H9 (cell line): ENCODE results near the gene USP3. TPM values are rescaled to one million over a fixed set of nuclear protein-coding genes. Genes with fewer than 3 reads are reported as not detected.

Experiments
- DNase-seq: peaks from one replicate; pipeline ENCODE4 v3.0.0-alpha.2; 2017
- H2AFZ ChIP-seq: one replicate; pipeline ENCODE4 v1.6.1; 2013; ENCODE audit warnings: mild to moderate bottlenecking, low read length, control low read depth, moderate library complexity
- H2AK5ac ChIP-seq: 2 replicates; pipeline ENCODE4 v1.6.1; 2013; ENCODE audit warnings: low read length, control low read depth, mixed read lengths; ENCODE audit not compliant: insufficient read length
- H2BK120ac ChIP-seq: one replicate; pipeline ENCODE4 v1.6.1; 2013; ENCODE audit warnings: low read depth, mild to moderate bottlenecking, low read length, control low read depth, inconsistent platforms; ENCODE audit not compliant: poor library complexity, severe bottlenecking
- H2BK12ac ChIP-seq: 2 replicates; pipeline ENCODE4 v1.6.1; 2013; ENCODE audit warnings: low read length, control low read depth, mixed read lengths, low read depth; ENCODE audit not compliant: insufficient read length
- H2BK15ac ChIP-seq: 2 replicates; pipeline ENCODE4 v1.6.1; 2013; ENCODE audit warnings: low read depth, low read length, control low read depth
- H2BK20ac ChIP-seq: one replicate; pipeline ENCODE4 v1.6.1; 2013; ENCODE audit warnings: low read depth, mild to moderate bottlenecking, low read length, control low read depth, inconsistent platforms; ENCODE audit not compliant: poor library complexity, severe bottlenecking
- H2BK5ac ChIP-seq: 2 replicates; pipeline ENCODE4 v1.6.1; 2013; ENCODE audit warnings: low read length, control low read depth, mixed read lengths; ENCODE audit not compliant: insufficient read length
- H3K14ac ChIP-seq: 2 replicates; pipeline ENCODE4 v1.6.1; 2013; ENCODE audit warnings: low read length, control low read depth; ENCODE audit not compliant: insufficient read depth
- H3K18ac ChIP-seq: 2 replicates; pipeline ENCODE4 v1.6.1; 2013; ENCODE audit warnings: low read depth, mild to moderate bottlenecking, mixed read lengths, low read length, control low read depth; ENCODE audit not compliant: insufficient read length
- H3K23ac ChIP-seq: 2 replicates; pipeline ENCODE4 v1.6.1; 2013; ENCODE audit warnings: low read length, control low read depth, mixed read lengths, low read depth; ENCODE audit not compliant: insufficient read length
- H3K23me2 ChIP-seq: 2 replicates; pipeline ENCODE4 v1.6.1; 2013; ENCODE audit warnings: low read depth, mild to moderate bottlenecking, mixed read lengths, low read length, control low read depth; ENCODE audit not compliant: insufficient read length, poor library complexity, severe bottlenecking
- H3K27ac ChIP-seq: 2 replicates; pipeline ENCODE4 v1.5.1; 2013; ENCODE audit warnings: low read length, control low read depth, mixed read lengths, low read depth; ENCODE audit not compliant: insufficient read length
- H3K27me3 ChIP-seq: 2 replicates; pipeline ENCODE4 v1.6.1; 2013; ENCODE audit warnings: low read length, control low read depth, inconsistent platforms; ENCODE audit not compliant: insufficient read depth
- H3K4ac ChIP-seq: 2 replicates; pipeline ENCODE4 v1.6.1; 2013; ENCODE audit warnings: low read depth, mild to moderate bottlenecking, control low read depth, inconsistent platforms, low read length, moderate library complexity
- H3K4me1 ChIP-seq: 2 replicates; pipeline ENCODE4 v1.6.1; 2013; ENCODE audit warnings: low read length, control low read depth, inconsistent platforms; ENCODE audit not compliant: insufficient read depth
- H3K4me2 ChIP-seq: 2 replicates; pipeline ENCODE4 v1.6.1; 2013; ENCODE audit warnings: low read length, control low read depth, mixed read lengths; ENCODE audit not compliant: insufficient read length, insufficient read depth
- H3K56ac ChIP-seq: 2 replicates; pipeline ENCODE4 v1.6.1; 2013; ENCODE audit warnings: low read depth, mild to moderate bottlenecking, mixed read lengths, low read length, control low read depth; ENCODE audit not compliant: insufficient read length
- H3K79me1 ChIP-seq: 2 replicates; pipeline ENCODE4 v1.6.1; 2013; ENCODE audit warnings: low read depth, mild to moderate bottlenecking, moderate library complexity, low read length, control low read depth, inconsistent platforms; ENCODE audit not compliant: insufficient read depth, poor library complexity, severe bottlenecking
- H3K79me2 ChIP-seq: 2 replicates; pipeline ENCODE4 v1.6.1; 2013; ENCODE audit warnings: low read length, control low read depth, inconsistent platforms; ENCODE audit not compliant: insufficient read depth
- H3K9ac ChIP-seq: 2 replicates; pipeline ENCODE4 v1.6.1; 2013; ENCODE audit warnings: low read length, control low read depth, mixed read lengths; ENCODE audit not compliant: insufficient read length; ENCODE audit errors: extremely low read depth
- H3K9me3 ChIP-seq: one replicate; pipeline ENCODE4 v1.6.1; 2013; ENCODE audit warnings: low read depth, low read length, inconsistent platforms; ENCODE audit not compliant: control insufficient read depth
- H3T11ph ChIP-seq: one replicate; pipeline ENCODE4 v1.6.1; 2013; ENCODE audit warnings: mild to moderate bottlenecking, low read length, control low read depth, inconsistent platforms
- H4K20me1 ChIP-seq: one replicate; pipeline ENCODE4 v1.6.1; 2013; ENCODE audit not compliant: control insufficient read depth, insufficient read length, insufficient read depth
- H4K5ac ChIP-seq: 2 replicates; pipeline ENCODE4 v1.6.1; 2013; ENCODE audit warnings: low read depth, mild to moderate bottlenecking, mixed read lengths, low read length, control low read depth; ENCODE audit not compliant: insufficient read length
- H4K8ac ChIP-seq: replicated peaks from 2 replicates; pipeline ENCODE4 v1.6.1; 2013; ENCODE audit warnings: low read length, control low read depth, mixed read lengths, low read depth; ENCODE audit not compliant: insufficient read length
- H4K91ac ChIP-seq: 2 replicates; pipeline ENCODE4 v1.6.1; 2013; ENCODE audit warnings: low read depth, mild to moderate bottlenecking, moderate library complexity, mixed read lengths, low read length, control low read depth; ENCODE audit not compliant: insufficient read length
- H3K27ac Mint-ChIP-seq, 3 experiments: 2 replicates in 2 of 3; 3 replicates in 1 of 3; pipeline ENCODE4 v1.8.0; 2020 to 2021; ENCODE audit warnings: mixed read lengths in 3 of 3, mild to moderate bottlenecking in 1 of 3, moderate library complexity in 1 of 3
- H3K27me3 Mint-ChIP-seq: 2 replicates; pipeline ENCODE4 v1.8.0; 2021; ENCODE audit warnings: low read depth, mild to moderate bottlenecking, moderate library complexity, mixed read lengths
- H3K36me3 Mint-ChIP-seq, 3 experiments: 2 replicates in 2 of 3; 3 replicates in 1 of 3; pipeline ENCODE4 v1.8.0; 2020 to 2021; ENCODE audit warnings: low read depth in 3 of 3, mixed read lengths in 3 of 3; ENCODE audit not compliant: insufficient read depth in 1 of 3
- H3K4me1 Mint-ChIP-seq, 2 experiments: 2 replicates each; pipeline ENCODE4 v1.8.0; 2020; ENCODE audit warnings: mixed read lengths in 2 of 2
- H3K4me3 Mint-ChIP-seq, 2 experiments: 2 replicates in 1 of 2; 3 replicates in 1 of 2; pipeline ENCODE4 v1.8.0; 2020 to 2021; ENCODE audit warnings: mild to moderate bottlenecking in 2 of 2, mixed read lengths in 2 of 2, moderate library complexity in 1 of 2
- H3K9me3 Mint-ChIP-seq, 2 experiments: 2 replicates in 1 of 2; 3 replicates in 1 of 2; pipeline ENCODE4 v1.8.0; 2020; ENCODE audit warnings: mild to moderate bottlenecking in 2 of 2, mixed read lengths in 2 of 2, moderate library complexity in 1 of 2
- WGBS: extraction: QIAGEN DNeasy Blood & Tissue Kit; methylation state at CpG from one replicate; pipeline ENCODE4 v1.1.7; 2013; ENCODE audit warnings: missing lambda C conversion rate, low lambda C conversion rate, mixed read lengths; ENCODE audit not compliant: insufficient read length; ENCODE audit errors: extremely low coverage; 5-methylcytosine and 5-hydroxymethylcytosine counted together
- total RNA-seq: library from RNA; stranded (reverse); gene quantifications from 2 replicates; pipeline ENCODE4 v1.2.1, GENCODE V29; 2021
- TF ChIP-seq, protein P1 (sequence below): fragments of 200-600 bp; sonication (generic); conservative IDR thresholded peaks from 3 replicates; pipeline ENCODE4 v1.8.0; 2021; ENCODE audit warnings: antibody characterized with exemption, mild to moderate bottlenecking

The USP3 gene
- total RNA-seq, 1 experiment from 2014 or later: 14.2 TPM

DNA sequence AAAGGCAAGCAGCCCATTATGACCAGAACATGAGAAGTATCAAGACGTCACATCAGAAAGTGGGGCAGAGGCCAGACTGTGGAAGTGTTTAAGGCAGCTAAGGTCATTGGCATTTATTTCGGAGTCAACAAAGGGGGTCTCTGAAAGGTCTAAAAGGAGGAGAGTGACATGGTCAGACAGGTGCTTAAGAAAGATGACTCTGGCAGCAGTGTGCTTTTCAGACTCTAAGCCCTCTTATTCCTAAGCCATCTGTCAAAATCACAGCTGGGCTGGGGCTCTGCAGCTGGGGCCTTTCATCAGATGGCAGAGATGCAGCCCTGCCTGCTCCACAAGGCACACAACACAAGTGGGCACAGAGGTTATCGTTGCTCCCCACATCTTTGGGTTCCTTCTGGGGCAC is 106.8 kb downstream of the USP3 start:
- no peak overlapping the region for H3K56ac ChIP-seq
- H3K9ac ChIP-seq: no peak overlapping the region
- Mint-ChIP-seq H3K27ac (0 out of 7 replicates have a peak overlapping the region, but pooled peaks of 1 of the 3 experiments have one; percentile 64), H3K36me3 (peaks cover 3 to 54% (median 15%) of the 10 kb centered on the region in 3 experiments; a peak in 6 of 7 replicates), H3K4me3 (no peak overlapping the region), H3K27me3 (no peaks in the 10 kb centered on the region; the same call in 1 of the 2 replicates), H3K4me1 (peaks cover 5% of the 10 kb centered on the region in 2 experiments), H3K9me3 (no peaks in the 10 kb centered on the region)
- DNase-seq: no peak
- H3K27ac ChIP-seq: no peak overlapping the region
- no peak overlapping the region for H4K5ac ChIP-seq
- H2AFZ ChIP-seq: no peak overlapping the region
- no peak overlapping the region for H3K4ac ChIP-seq
- no peaks in the 10 kb centered on the region for H3K27me3 ChIP-seq
- no peak overlapping the region for H2BK15ac ChIP-seq
- H3K9me3 ChIP-seq: no peaks in the 10 kb centered on the region
- no peak overlapping the region for H3K14ac ChIP-seq
- no peaks in the 10 kb centered on the region for H3K23me2 ChIP-seq
- no peak overlapping the region for H2BK120ac ChIP-seq
- no peak overlapping the region for H3K18ac ChIP-seq
- H3K79me2 ChIP-seq: no peaks in the 10 kb centered on the region
- no peak overlapping the region for H2BK5ac ChIP-seq
- H2BK20ac ChIP-seq: no peak overlapping the region
- H4K8ac ChIP-seq: no peak overlapping the region
- H3K4me1 ChIP-seq: no peaks in the 10 kb centered on the region
- H4K20me1 ChIP-seq: no peaks in the 10 kb centered on the region
- no peaks in the 10 kb centered on the region for H3K79me1 ChIP-seq
- no CpG with 5 or more reads among the region's 3 CpGs for WGBS
- no peak overlapping the region for H3T11ph ChIP-seq
- H3K4me2 ChIP-seq: no peak overlapping the region
- no peak overlapping the region for H4K91ac ChIP-seq
- no peak overlapping the region for H3K23ac ChIP-seq
- no peak overlapping the region for H2AK5ac ChIP-seq
- H2BK12ac ChIP-seq: no peak overlapping the region
- TF ChIP-seq, protein P1, sequence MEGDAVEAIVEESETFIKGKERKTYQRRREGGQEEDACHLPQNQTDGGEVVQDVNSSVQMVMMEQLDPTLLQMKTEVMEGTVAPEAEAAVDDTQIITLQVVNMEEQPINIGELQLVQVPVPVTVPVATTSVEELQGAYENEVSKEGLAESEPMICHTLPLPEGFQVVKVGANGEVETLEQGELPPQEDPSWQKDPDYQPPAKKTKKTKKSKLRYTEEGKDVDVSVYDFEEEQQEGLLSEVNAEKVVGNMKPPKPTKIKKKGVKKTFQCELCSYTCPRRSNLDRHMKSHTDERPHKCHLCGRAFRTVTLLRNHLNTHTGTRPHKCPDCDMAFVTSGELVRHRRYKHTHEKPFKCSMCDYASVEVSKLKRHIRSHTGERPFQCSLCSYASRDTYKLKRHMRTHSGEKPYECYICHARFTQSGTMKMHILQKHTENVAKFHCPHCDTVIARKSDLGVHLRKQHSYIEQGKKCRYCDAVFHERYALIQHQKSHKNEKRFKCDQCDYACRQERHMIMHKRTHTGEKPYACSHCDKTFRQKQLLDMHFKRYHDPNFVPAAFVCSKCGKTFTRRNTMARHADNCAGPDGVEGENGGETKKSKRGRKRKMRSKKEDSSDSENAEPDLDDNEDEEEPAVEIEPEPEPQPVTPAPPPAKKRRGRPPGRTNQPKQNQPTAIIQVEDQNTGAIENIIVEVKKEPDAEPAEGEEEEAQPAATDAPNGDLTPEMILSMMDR: no peak
